H1 (cell line): ENCODE measurements around the gene OR2T35. TPM values are rescaled to one million over a fixed set of nuclear protein-coding genes. Genes with fewer than 3 reads are reported as not detected.

Experiments used
- CHD2 ChIP-seq: IDR thresholded peaks from 2 replicates; pipeline ENCODE4 v1.6.1; 2012; ENCODE audit warnings: low read length, improper control_type of control experiment
- CREB1 ChIP-seq: IDR thresholded peaks from 2 replicates; pipeline ENCODE4 v1.6.1; 2012; ENCODE audit warnings: inconsistent platforms
- HDAC6 ChIP-seq: IDR thresholded peaks from one replicate; pipeline ENCODE4 v1.7.1; 2012; ENCODE audit warnings: low read depth, mild to moderate bottlenecking, inconsistent platforms, low read length, moderate library complexity
- MAFK ChIP-seq: IDR thresholded peaks from 2 replicates; pipeline ENCODE4 v1.6.1; 2012; ENCODE audit warnings: low read depth, mild to moderate bottlenecking, improper control_type of control experiment, low read length
- SAP30 ChIP-seq: fragments of 300-600 bp; sonication (generic); IDR thresholded peaks from 2 replicates; pipeline ENCODE4 v1.7.1; 2012; ENCODE audit warnings: low read length, moderate library complexity, mild to moderate bottlenecking, inconsistent platforms; ENCODE audit not compliant: insufficient read depth, insufficient replicate concordance
- TCF12 ChIP-seq: IDR thresholded peaks from 2 replicates; pipeline ENCODE4 v1.6.1; 2011; ENCODE audit warnings: low read depth, mild to moderate bottlenecking, low read length
- polyA plus RNA-seq, 7 experiments: library from polyadenylated mRNA; depleted of rRNA in 3 of 7; stranded (reverse) in 5 of 7; unstranded in 2 of 7; fragments of >200 nt in 5 of 7; fragments of 200-250 nt in 2 of 7; gene quantifications; 1 replicate in 5 of 7; 2 replicates in 1 of 7; 4 replicates in 1 of 7; pipeline versions ENCODE4 v1.2.1 to v1.2.3, GENCODE V29; 2011 to 2013; ENCODE audit warnings: missing spikeins in 2 of 7, mixed read lengths in 2 of 7
- total RNA-seq: library from RNA; stranded (reverse); fragmentation: NEBNext Ultra II Directional; extraction: Animal tissue kit (Norgen Biotek cat#: 25700); gene quantifications from 2 replicates; pipeline ENCODE4 v1.2.1, GENCODE V29; 2021
- TF ChIP-seq, protein P1 (sequence below): fragments of 300-600 bp; sonication (generic); IDR thresholded peaks from 2 replicates; pipeline ENCODE4 v1.7.1; 2012; ENCODE audit warnings: low read length, moderate library complexity, mild to moderate bottlenecking, inconsistent platforms; ENCODE audit not compliant: insufficient replicate concordance
- TF ChIP-seq, protein P2 (sequence below): IDR thresholded peaks from 2 replicates; pipeline ENCODE4 v1.6.1; 2012; ENCODE audit warnings: low read length, inconsistent platforms
- TF ChIP-seq, protein P3 (sequence below): IDR thresholded peaks from 2 replicates; pipeline ENCODE4 v1.6.1; 2011; ENCODE audit warnings: low read length, improper control_type of control experiment

The OR2T35 gene
- total and polyA plus RNA-seq, 2 of the 8 experiments (the other 6 are each of a cell fraction or from before 2014, with no cell fraction given) = not detected

DNA sequence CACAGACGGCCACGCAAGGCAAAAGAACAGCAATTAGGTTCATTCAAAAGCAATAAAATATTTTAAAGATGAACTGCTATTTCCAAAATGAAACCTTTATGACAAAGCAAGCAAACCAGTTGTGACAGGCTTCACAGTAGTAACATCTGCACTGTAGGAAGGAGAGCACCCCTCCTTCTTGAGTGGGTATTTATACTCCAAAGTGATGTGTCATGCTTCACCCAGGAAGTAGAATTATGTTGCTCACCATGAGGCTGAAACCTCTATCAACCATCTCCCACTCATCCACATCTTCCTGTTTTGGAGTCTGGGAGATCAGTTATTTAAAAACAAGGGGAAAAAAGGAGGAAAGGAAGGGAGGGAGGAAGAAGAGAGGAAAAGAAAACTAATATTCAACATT, 48.5 kb downstream of the OR2T35 start (continued):
- TF ChIP-seq, protein P1, sequence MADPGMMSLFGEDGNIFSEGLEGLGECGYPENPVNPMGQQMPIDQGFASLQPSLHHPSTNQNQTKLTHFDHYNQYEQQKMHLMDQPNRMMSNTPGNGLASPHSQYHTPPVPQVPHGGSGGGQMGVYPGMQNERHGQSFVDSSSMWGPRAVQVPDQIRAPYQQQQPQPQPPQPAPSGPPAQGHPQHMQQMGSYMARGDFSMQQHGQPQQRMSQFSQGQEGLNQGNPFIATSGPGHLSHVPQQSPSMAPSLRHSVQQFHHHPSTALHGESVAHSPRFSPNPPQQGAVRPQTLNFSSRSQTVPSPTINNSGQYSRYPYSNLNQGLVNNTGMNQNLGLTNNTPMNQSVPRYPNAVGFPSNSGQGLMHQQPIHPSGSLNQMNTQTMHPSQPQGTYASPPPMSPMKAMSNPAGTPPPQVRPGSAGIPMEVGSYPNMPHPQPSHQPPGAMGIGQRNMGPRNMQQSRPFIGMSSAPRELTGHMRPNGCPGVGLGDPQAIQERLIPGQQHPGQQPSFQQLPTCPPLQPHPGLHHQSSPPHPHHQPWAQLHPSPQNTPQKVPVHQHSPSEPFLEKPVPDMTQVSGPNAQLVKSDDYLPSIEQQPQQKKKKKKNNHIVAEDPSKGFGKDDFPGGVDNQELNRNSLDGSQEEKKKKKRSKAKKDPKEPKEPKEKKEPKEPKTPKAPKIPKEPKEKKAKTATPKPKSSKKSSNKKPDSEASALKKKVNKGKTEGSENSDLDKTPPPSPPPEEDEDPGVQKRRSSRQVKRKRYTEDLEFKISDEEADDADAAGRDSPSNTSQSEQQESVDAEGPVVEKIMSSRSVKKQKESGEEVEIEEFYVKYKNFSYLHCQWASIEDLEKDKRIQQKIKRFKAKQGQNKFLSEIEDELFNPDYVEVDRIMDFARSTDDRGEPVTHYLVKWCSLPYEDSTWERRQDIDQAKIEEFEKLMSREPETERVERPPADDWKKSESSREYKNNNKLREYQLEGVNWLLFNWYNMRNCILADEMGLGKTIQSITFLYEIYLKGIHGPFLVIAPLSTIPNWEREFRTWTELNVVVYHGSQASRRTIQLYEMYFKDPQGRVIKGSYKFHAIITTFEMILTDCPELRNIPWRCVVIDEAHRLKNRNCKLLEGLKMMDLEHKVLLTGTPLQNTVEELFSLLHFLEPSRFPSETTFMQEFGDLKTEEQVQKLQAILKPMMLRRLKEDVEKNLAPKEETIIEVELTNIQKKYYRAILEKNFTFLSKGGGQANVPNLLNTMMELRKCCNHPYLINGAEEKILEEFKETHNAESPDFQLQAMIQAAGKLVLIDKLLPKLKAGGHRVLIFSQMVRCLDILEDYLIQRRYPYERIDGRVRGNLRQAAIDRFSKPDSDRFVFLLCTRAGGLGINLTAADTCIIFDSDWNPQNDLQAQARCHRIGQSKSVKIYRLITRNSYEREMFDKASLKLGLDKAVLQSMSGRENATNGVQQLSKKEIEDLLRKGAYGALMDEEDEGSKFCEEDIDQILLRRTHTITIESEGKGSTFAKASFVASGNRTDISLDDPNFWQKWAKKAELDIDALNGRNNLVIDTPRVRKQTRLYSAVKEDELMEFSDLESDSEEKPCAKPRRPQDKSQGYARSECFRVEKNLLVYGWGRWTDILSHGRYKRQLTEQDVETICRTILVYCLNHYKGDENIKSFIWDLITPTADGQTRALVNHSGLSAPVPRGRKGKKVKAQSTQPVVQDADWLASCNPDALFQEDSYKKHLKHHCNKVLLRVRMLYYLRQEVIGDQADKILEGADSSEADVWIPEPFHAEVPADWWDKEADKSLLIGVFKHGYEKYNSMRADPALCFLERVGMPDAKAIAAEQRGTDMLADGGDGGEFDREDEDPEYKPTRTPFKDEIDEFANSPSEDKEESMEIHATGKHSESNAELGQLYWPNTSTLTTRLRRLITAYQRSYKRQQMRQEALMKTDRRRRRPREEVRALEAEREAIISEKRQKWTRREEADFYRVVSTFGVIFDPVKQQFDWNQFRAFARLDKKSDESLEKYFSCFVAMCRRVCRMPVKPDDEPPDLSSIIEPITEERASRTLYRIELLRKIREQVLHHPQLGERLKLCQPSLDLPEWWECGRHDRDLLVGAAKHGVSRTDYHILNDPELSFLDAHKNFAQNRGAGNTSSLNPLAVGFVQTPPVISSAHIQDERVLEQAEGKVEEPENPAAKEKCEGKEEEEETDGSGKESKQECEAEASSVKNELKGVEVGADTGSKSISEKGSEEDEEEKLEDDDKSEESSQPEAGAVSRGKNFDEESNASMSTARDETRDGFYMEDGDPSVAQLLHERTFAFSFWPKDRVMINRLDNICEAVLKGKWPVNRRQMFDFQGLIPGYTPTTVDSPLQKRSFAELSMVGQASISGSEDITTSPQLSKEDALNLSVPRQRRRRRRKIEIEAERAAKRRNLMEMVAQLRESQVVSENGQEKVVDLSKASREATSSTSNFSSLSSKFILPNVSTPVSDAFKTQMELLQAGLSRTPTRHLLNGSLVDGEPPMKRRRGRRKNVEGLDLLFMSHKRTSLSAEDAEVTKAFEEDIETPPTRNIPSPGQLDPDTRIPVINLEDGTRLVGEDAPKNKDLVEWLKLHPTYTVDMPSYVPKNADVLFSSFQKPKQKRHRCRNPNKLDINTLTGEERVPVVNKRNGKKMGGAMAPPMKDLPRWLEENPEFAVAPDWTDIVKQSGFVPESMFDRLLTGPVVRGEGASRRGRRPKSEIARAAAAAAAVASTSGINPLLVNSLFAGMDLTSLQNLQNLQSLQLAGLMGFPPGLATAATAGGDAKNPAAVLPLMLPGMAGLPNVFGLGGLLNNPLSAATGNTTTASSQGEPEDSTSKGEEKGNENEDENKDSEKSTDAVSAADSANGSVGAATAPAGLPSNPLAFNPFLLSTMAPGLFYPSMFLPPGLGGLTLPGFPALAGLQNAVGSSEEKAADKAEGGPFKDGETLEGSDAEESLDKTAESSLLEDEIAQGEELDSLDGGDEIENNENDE = no peak
- TF ChIP-seq CHD2 (no peak), CREB1 (no peak), SAP30 (no peak), HDAC6 (no peak), MAFK (no peak), TCF12 (no peak)
- TF ChIP-seq, protein P2, sequence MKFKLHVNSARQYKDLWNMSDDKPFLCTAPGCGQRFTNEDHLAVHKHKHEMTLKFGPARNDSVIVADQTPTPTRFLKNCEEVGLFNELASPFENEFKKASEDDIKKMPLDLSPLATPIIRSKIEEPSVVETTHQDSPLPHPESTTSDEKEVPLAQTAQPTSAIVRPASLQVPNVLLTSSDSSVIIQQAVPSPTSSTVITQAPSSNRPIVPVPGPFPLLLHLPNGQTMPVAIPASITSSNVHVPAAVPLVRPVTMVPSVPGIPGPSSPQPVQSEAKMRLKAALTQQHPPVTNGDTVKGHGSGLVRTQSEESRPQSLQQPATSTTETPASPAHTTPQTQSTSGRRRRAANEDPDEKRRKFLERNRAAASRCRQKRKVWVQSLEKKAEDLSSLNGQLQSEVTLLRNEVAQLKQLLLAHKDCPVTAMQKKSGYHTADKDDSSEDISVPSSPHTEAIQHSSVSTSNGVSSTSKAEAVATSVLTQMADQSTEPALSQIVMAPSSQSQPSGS = no peak
- TF ChIP-seq, protein P3, sequence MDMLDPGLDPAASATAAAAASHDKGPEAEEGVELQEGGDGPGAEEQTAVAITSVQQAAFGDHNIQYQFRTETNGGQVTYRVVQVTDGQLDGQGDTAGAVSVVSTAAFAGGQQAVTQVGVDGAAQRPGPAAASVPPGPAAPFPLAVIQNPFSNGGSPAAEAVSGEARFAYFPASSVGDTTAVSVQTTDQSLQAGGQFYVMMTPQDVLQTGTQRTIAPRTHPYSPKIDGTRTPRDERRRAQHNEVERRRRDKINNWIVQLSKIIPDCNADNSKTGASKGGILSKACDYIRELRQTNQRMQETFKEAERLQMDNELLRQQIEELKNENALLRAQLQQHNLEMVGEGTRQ = no peak
